Fibroblast of lung (primary cell): ENCODE data around the gene NUDT12. TPM values are rescaled to one million over a fixed set of nuclear protein-coding genes. Genes with fewer than 3 reads are reported as not detected.

Source experiments
- DNase-seq, 2 donors: peaks; one replicate each; pipeline versions ENCODE4 v3.0.0 to v3.0.0-alpha.2; 2010; ENCODE audit warnings: low read depth in 2 of 2
- H2AFZ ChIP-seq: 2 replicates; pipeline ENCODE4 v1.5.1; 2012; ENCODE audit warnings: low read length, control low read depth, inconsistent platforms
- H3K27ac ChIP-seq: 2 replicates; pipeline ENCODE4 v1.5.1; 2011; ENCODE audit warnings: low read length, control low read depth; ENCODE audit not compliant: insufficient read depth
- H3K27me3 ChIP-seq: 2 replicates; pipeline ENCODE4 v1.5.1; 2011; ENCODE audit warnings: mild to moderate bottlenecking, low read length; ENCODE audit not compliant: control insufficient read depth, insufficient read depth
- H3K36me3 ChIP-seq: 2 replicates; pipeline ENCODE4 v1.5.1; 2011; ENCODE audit warnings: low read length; ENCODE audit not compliant: control insufficient read depth, insufficient read depth
- H3K4me1 ChIP-seq: 2 replicates; pipeline ENCODE4 v1.5.1; 2011; ENCODE audit warnings: low read length; ENCODE audit not compliant: control insufficient read depth, insufficient read depth; ENCODE audit errors: extremely low read depth
- H3K4me2 ChIP-seq: 2 replicates; pipeline ENCODE4 v1.5.1; 2011; ENCODE audit warnings: low read length, control low read depth; ENCODE audit not compliant: insufficient read depth; ENCODE audit errors: extremely low read depth
- H3K4me3 ChIP-seq, 4 experiments: fragments of 200-600 bp in 1 of 4; sonication (generic) in 1 of 4; replicated peaks in 1 of 4; 2 replicates each; pipeline ENCODE4 v1.5.1; 2011 to 2016; ENCODE audit warnings: low read length in 4 of 4, low read depth in 3 of 4, mild to moderate bottlenecking in 3 of 4, control low read depth in 2 of 4, inconsistent platforms in 1 of 4, mixed read lengths in 1 of 4; ENCODE audit not compliant: insufficient read depth in 1 of 4; ENCODE audit errors: control extremely low read depth in 1 of 4
- H3K79me2 ChIP-seq: 2 replicates; pipeline ENCODE4 v1.5.1; 2012; ENCODE audit warnings: mild to moderate bottlenecking, low read length, inconsistent platforms; ENCODE audit not compliant: control insufficient read depth, insufficient read depth
- H3K9ac ChIP-seq: 2 replicates; pipeline ENCODE4 v1.5.1; 2011; ENCODE audit warnings: mild to moderate bottlenecking, low read length, control low read depth; ENCODE audit not compliant: insufficient read depth
- H3K9me3 ChIP-seq: 2 replicates; pipeline ENCODE4 v1.5.1; 2012; ENCODE audit warnings: low read depth, low read length; ENCODE audit not compliant: control insufficient read depth, insufficient read depth
- H4K20me1 ChIP-seq: 2 replicates; pipeline ENCODE4 v1.5.1; 2011; ENCODE audit warnings: low read length; ENCODE audit not compliant: control insufficient read depth, insufficient read depth; ENCODE audit errors: extremely low read depth
- EZH2 ChIP-seq: IDR thresholded peaks from 2 replicates; pipeline ENCODE4 v1.5.1; 2012; ENCODE audit warnings: low read length, control low read depth, mild to moderate bottlenecking; ENCODE audit errors: missing control alignments
- polyA plus RNA-seq, 2 donors: library from polyadenylated mRNA; depleted of rRNA in 1 of 2; stranded (reverse) in 1 of 2; unstranded in 1 of 2; fragments of >200 nt; gene quantifications; 2 replicates each; pipeline ENCODE4 v1.2.1, GENCODE V29; 2011 to 2012; ENCODE audit warnings: missing spikeins in 1 of 2
- total RNA-seq: library from RNA; depleted of rRNA; stranded (reverse); fragments of >200 nt; gene quantifications from 2 replicates; pipeline ENCODE4 v1.2.1, GENCODE V29; 2014
- TF ChIP-seq, protein P1 (sequence below), 2 donors: IDR thresholded peaks in 1 of 2; conservative IDR thresholded peaks in 1 of 2; 1 replicate in 1 of 2; 2 replicates in 1 of 2; pipeline ENCODE4 v1.5.1; 2011 to 2012; ENCODE audit warnings: low read length in 2 of 2, control low read depth in 1 of 2, inconsistent platforms in 1 of 2, low read depth in 1 of 2, mild to moderate bottlenecking in 1 of 2

NUDT12 gene
- total and polyA plus RNA-seq, 2 donors (not counting 1 experiment from before 2014, with no cell fraction given): 8.8 to 15.4 TPM

DNA sequence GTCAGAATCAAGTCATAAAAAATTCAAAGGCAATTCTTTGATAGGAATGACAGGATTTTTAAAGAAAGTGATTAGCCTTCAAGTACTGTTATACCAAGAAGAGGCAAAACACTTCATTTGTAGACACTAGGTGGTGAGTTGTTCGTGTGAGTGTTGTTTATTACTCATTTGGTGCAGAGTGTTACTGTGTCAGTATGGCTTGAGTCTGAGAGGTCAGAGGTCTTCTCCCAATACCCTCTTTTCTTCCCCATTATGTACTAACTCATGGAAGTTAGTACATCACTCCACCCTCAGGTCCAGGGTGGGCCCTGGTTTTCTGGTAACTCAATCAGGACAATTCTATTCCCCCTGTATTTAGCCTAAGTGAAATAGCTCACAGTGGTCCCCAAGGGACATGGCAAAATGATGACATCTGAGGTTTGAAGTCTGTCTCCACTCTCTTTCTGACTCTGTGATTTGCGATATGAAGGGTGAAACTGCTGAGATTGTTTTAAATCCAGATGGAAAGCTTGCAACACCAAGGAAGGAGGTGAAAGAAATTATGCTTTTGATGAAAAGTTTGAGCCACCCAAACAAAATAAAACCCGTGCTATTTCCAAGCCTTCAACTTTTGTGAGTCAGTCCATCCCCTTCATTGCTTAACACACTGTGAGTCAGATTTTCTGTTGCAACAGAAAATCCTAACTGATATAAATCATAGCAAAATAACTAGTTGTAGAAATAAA, 56.8 kb downstream of the NUDT12 start:
- H3K36me3 ChIP-seq: no peaks in the 10 kb centered on the region
- no peak overlapping the region for H2AFZ ChIP-seq
- H3K4me2 ChIP-seq: no peak overlapping the region
- DNase-seq: peak; percentile 74 to 91
- no peaks in the 10 kb centered on the region for H4K20me1 ChIP-seq
- H3K79me2 ChIP-seq: no peaks in the 10 kb centered on the region
- no peak overlapping the region for H3K4me3 ChIP-seq
- TF ChIP-seq EZH2: no peak
- TF ChIP-seq, protein P1, sequence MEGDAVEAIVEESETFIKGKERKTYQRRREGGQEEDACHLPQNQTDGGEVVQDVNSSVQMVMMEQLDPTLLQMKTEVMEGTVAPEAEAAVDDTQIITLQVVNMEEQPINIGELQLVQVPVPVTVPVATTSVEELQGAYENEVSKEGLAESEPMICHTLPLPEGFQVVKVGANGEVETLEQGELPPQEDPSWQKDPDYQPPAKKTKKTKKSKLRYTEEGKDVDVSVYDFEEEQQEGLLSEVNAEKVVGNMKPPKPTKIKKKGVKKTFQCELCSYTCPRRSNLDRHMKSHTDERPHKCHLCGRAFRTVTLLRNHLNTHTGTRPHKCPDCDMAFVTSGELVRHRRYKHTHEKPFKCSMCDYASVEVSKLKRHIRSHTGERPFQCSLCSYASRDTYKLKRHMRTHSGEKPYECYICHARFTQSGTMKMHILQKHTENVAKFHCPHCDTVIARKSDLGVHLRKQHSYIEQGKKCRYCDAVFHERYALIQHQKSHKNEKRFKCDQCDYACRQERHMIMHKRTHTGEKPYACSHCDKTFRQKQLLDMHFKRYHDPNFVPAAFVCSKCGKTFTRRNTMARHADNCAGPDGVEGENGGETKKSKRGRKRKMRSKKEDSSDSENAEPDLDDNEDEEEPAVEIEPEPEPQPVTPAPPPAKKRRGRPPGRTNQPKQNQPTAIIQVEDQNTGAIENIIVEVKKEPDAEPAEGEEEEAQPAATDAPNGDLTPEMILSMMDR (conservative IDR thresholded peaks at IDR 0.05 in 1 of 2, IDR thresholded peaks at IDR 0.05 in 1 of 2; ENCODE audit: low read depth in 1 of 2, low read length in 2 of 2): no peak
- H3K9me3 ChIP-seq: no peaks in the 10 kb centered on the region
- no peak overlapping the region for H3K9ac ChIP-seq
- no peak overlapping the region for H3K27ac ChIP-seq
- no peaks in the 10 kb centered on the region for H3K27me3 ChIP-seq
- peaks cover 6% of the 10 kb centered on the region for H3K4me1 ChIP-seq

DNA sequence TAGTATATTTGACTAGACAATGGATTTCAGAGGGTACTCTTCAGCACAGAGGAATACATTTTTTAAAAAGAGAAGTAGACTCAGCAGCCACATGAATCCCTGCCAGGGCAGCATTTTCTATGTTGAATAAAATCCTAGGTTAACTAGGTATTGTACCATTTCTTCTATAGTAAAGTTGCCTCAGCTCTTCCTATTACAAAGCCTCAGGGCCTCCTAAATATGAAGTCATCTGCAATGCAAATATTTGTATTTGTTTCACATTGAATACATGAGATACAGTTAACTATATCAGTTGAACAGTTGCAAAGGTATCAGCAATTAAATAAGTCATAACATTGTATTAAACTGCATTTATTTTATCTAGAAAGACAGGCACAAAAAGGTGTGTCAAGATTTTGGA, 59.5 kb downstream of the NUDT12 start:
- Histone ChIP-seq H3K9ac (no peak overlapping the region), H3K27ac (no peak overlapping the region), H3K4me2 (no peak overlapping the region), H2AFZ (no peak overlapping the region), H3K4me3 (no peak overlapping the region), H3K27me3 (no peaks in the 10 kb centered on the region), H3K4me1 (peaks cover 6% of the 10 kb centered on the region), H3K79me2 (no peaks in the 10 kb centered on the region), H3K36me3 (no peaks in the 10 kb centered on the region), H4K20me1 (no peaks in the 10 kb centered on the region), H3K9me3 (no peaks in the 10 kb centered on the region)
- TF ChIP-seq, protein P1 (conservative IDR thresholded peaks at IDR 0.05 in 1 of 2, IDR thresholded peaks at IDR 0.05 in 1 of 2; ENCODE audit: low read depth in 1 of 2, low read length in 2 of 2): no peak
- no peak for TF ChIP-seq EZH2
- DNase-seq: no peak

DNA sequence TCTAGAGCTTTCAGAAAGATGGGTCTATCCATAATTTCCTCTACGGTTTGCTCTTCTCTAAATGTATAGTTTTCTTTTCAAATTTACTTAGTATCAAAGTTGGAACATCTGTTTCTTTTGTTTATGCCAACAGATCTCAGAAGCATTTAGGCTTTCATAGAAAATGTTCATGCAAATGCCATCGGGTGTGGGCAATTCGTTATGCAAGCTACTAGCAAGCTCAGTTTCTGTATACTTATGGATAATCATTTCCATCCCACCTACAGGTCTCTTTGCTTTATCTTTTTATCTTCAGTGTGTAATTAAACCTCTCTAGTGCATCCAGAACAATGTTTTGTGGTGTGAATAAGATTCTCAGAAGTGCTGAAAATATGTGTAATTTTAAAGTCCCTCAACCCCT, 59.9 kb downstream of the NUDT12 start:
- Histone ChIP-seq H3K9ac (no peak overlapping the region), H2AFZ (no peak overlapping the region), H3K27ac (no peak overlapping the region), H4K20me1 (no peaks in the 10 kb centered on the region), H3K9me3 (no peaks in the 10 kb centered on the region), H3K4me2 (no peak overlapping the region), H3K4me1 (peaks cover 6% of the 10 kb centered on the region), H3K4me3 (no peak overlapping the region), H3K36me3 (no peaks in the 10 kb centered on the region), H3K79me2 (no peaks in the 10 kb centered on the region), H3K27me3 (no peaks in the 10 kb centered on the region)
- TF ChIP-seq, protein P1 (conservative IDR thresholded peaks at IDR 0.05 in 1 of 2, IDR thresholded peaks at IDR 0.05 in 1 of 2; ENCODE audit: low read depth in 1 of 2, low read length in 2 of 2): no peak
- TF ChIP-seq EZH2: no peak
- no peak for DNase-seq
